ENCODE data around the gene TRIM7. TPM values are rescaled to one million over a fixed set of nuclear protein-coding genes. Genes with fewer than 3 reads are reported as not detected.
A peak's percentile ranks its signal among the peaks of the same experiment; 100 is the strongest.
"Not testable (repeated sequence)": the region's sequence is repeated elsewhere in the genome, so short reads cannot be mapped to it uniquely, and the experiment has no call there.

Gene TRIM7
- total RNA-seq, 1 experiment from 2014 or later, result 46.8 TPM

DNA sequence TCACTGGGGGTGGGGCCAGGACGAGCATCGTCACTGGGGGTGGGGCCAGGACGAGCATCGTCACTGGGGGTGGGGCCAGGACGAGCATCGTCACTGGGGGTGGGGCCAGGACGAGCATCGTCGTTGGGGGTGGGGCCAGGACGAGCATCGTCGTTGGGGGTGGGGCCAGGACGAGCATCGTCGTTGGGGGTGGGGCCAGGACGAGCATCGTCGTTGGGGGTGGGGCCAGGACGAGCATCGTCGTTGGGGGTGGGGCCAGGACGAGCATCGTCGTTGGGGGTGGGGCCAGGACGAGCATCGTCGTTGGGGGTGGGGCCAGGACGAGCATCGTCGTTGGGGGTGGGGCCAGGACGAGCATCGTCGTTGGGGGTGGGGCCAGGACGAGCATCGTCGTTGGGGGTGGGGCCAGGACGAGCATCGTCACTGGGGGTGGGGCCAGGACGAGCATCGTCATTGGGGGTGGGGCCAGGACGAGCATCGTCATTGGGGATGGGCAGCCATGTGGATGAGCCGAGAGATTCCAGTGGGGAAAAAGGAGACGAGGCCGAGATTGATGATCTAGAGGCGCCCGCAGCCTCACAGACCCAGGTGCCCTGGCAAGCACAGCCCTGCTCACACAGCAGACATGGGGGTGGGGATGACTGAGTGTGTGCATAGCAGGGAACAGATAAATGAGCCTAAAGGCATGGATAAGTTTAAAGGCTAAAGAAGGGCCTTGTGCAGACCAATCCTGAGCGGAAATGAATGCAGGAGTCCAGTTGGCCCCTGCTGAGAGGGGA is 44.1 kb downstream of the TRIM7 start:
- peak; percentile 80 for DNase-seq (ENCODE audit: extremely low read depth, low read depth)

DNA sequence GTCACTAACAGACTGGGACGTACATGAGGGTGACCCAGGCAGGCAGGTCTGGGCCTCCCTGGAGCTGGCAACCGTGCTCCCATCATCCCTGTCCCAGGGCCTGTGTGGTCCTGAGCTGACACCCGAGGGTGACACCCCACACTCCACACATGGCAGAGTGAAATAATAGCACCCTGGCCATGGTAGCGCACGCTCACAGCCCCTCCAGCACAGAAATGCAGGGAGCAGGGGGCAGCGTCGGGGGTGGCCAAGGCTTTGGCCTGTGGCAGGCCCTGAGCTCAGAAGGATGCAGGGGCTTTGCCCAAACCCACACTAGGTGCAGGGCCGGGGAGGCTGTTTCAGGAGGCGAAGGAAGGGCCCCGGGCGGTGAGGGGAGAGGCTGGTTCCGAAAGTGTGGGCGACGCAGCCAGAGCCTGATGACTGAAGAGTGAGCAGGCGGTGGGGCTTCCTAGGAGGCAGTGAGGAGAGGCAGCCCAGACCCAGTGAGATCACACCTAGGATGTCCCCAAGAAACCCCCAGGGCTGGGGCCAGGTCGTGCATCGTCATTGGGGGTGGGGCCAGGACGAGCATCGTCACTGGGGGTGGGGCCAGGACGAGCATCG is 44.7 kb downstream of the TRIM7 start:
- peak; percentile 54 for DNase-seq (ENCODE audit: extremely low read depth, low read depth)

DNA sequence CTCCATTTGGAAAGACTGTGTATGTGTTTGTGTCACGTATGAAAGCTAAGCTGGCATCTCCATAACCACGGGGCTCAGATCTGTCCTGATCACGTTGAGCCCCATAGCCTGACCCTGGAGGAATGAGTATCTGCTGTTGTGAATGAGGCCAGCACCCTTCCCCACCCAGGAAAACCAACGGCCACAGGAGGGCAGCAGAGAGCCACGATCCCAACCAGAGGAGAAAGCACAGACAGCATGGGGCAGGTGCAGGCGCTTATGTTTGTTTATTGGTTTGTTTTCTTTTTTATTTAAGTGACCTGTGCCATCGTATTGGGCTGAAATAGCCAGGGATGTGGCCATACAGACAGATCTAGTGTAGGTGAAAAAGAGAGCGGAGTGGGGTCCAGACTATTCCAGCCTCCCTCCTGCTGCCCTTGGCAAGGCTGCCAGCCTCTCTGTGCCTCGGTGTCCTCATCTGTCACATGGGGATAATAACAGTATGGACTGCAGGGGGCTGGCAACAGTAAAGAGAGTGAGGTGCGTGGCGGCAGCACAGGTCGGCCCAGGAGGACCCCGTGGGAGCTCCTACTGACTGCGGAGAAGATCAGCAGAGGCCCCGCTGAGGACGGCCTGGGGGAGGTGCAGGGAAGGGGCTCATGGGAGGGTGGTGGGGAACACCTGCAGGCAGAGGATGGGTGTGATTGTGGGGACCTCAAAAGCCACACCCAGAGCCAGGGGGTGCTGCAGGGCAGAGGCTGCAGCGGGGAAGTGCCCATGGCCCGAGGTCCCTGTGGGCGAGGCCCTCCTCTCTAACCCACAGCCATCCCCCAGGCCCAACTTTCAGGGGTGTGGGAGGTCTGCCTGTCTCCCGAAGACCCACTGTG is 45.5 kb downstream of the TRIM7 start:
- DNase-seq (ENCODE audit: extremely low read depth, low read depth), result peak; percentile 91

DNA sequence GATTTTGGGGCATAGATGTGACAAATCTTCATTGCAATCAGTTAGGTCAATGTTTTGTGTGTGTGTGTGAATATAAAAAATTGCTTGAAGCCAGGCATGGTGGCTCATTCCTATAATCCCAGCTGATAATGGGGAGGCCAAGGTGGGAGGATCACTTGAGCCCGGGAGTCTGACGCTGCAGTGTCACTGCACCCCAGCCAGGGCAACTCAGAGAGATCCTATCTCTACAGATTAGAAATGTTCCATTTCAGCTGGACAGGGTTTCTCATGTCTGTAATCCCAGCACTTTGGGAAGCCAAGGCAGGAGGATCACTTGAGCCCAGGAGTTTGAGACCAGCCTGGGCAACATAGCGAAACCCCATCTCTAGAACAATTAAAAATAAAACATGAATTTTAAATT is 46.1 kb downstream of the TRIM7 start:
- no peak for DNase-seq (ENCODE audit: extremely low read depth, low read depth)

DNA sequence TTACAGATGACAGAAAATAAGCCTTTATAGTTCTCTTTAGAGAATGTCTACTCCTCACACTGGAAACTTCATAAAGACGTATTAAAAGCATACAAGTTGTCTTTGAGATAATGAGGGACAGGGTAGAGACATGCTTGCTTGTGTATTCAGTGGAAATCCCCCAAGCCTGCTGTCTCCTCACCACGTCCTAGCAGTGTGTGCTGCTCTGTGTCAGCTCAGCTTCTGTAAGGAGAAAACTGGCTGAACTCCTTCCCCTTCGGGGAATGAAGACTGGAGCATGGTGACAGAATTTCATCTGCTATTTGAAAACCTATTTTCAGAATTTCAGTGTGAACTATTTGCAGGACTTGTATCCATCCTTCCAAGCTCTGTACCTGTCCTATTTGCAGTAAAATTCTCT is 48.2 kb downstream of the TRIM7 start:
- DNase-seq (ENCODE audit: extremely low read depth, low read depth), result no peak

DNA sequence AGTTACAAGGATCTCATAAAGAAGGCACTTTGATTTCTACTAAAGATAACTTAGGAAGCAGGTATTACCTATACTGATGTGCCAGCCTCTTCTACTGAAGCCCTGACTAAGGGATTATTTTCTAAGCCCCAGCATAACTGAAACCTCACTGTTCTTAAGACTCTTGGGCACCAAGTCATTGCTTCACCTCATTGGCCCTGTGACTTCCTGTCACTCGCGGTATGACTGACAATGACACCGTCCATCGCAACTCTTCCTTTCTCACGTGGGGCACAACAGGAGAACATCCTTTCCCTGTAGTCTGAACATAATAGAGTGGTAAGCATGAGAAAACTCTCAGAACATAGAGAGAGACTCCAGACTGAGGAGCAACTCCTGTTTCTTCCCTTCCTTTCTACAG is 51.2 kb downstream of the TRIM7 start:
- DNase-seq (ENCODE audit: extremely low read depth, low read depth), result no peak

DNA sequence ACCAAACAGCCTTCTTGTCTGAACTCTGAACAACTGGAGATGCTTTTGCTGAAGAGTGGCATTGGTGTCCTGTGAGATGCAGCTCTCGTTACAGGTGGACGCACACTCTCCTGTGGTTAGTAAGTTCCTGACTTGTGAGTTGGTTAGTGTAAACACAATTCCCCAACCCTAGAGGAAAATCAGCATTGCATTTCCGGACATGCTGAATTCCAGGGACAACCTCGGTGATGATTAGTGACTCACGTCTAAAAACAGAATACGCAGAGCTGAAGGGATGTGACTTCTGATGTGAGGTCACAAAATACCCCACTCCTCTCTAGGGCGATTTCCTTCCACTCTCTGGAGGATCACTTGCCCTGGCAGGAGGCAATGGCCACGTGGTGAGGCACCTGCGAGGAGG is 52.6 kb downstream of the TRIM7 start:
- no peak for DNase-seq (ENCODE audit: extremely low read depth, low read depth)

DNA sequence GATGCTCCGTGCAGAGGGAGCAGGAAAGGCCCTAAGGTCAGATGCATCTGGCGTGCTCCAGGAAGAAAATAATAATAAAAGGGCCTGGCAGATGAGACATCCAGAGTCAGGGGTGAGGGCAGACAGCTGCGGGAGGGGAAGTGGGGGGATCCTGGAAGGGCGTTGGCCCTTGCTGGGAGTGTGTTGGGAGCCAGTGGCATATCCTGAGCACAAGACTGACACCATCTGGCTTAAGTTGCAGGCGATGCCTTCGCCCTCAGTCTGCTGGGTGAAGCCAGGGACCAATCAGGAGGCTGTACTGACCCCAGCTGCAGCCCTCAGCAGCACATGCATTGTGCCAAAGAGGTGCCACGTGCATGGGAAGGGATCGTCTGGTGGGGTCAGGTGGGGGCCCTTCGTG is 53.9 kb downstream of the TRIM7 start:
- no peak for DNase-seq (ENCODE audit: extremely low read depth, low read depth)

DNA sequence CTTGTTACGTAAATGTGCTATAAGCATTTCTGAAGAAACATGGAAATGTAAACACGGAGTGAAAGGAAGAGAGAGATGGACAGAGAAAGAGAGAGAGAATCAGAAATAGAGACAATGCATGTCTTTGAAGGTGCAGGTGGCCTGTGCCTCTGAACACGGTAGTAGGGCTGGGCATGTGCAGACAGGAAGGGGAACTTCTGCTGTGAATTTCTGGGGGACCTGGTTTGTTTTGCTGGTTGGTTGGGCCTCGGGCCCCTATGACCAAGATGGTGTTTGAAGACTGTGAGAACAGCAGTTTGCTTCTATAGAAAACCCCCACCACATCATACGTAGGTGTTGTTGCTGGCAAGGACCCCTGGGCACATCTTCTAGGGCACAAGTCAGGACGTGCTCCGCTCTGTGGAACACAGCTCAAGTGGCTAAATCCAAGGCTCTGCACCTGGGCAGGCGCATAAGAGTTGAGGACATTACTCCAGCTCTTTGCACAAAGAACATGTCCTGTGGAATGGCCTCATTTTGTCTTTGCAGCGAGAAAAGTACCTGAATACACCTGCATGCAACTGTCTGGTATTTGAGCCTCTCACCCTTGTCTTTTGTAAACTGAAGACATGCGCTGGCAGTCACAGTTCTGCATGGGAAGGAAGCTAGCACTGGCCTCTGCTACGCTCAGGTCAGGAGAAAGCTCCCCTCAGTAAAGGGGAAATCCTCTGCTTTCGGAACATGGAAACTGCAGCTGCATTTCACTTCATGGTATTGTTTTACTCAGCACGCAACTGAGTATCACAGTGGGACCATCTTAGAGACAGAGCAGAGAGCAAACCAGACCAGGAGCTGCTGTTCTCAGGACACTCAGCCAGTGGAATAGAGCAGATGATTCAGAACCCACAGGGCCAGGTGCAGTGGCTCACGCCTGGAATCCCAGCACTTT is 54.9 kb downstream of the TRIM7 start:
- no peak for DNase-seq (ENCODE audit: extremely low read depth, low read depth)

DNA sequence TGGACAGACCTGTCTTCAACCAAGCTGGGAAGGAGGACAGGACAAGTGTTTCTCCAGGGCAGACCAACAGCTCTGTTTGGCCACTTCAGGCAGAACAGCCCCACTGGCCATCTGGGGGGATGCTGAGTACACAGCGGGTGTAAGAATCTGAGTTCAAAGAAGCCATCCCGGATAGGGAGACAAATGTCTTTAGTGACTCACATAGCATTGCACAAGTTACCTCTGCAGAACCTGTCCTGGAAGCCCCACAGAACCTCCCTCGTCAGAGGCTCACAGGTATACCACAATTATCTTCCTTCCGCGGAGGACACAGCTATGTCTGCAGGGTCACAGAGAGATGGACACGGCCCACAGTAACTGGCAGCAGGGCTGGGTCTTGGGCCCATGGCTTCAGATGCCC is 55.6 kb downstream of the TRIM7 start:
- DNase-seq (ENCODE audit: extremely low read depth, low read depth), result no peak

DNA sequence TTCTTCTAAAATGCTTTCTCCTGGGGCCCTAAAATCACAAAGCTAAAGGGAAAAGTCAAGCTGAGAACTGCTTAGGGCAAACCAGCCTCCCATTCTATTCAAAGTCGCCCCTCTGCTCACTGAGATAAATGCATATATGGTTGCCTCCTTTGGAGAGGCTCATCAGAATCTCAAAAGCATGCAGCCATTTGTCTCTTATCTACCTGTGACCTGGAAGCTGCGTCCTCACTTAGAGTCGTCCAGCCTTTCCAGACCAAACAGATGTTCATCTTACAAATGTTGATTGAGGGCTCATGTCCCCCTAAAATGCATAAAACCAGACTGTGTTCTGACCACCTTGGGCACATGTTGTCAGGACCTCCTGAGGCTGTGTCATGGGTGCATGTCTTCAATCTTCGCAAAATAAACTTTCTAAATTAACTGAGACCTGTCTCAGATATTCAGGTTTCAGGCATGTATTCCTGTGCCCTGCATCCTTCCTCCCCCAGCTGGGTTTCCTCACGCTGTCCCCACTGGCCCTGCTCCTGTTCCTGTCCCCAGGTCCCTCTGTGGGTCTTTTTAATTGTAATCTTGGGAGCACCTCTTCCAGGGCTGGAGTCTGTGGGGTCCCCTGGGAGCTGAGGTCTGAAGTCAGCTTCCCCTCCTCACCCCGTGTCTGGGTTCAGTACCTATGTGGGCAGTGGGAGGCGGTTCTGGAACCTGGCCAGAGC is 57.9 kb downstream of the TRIM7 start, which contains the start of gene OR2V2:
Gene OR2V2, plus strand, starts transcription at position 660 of the 710 bp plus-strand sequence. CDS start 7,357 bp downstream, outside the sequence.
- DNase-seq (ENCODE audit: extremely low read depth, low read depth), result not testable (repeated sequence)

DNA sequence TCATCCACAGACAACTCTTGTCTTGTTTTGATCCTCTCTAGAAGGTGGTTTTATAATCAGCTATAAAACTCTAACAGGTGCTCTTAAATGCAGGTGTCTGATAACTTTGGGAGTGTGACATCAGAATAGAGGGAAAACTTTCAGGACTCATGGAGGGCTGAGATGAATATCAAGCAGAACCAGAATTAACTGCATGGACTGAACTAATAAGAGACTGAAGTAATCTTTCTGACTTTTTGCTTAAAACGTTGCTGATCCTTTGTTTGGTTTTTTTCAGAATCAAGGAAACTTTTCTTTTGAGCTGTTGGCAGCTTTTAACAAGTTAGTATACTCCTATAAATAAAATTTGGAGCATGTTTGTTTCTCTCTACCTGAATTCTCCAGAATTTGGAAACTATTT is 59.9 kb downstream of the TRIM7 start:
- DNase-seq (ENCODE audit: extremely low read depth, low read depth), result no peak

Small RNAs within 50 kb of the gene (small RNA-seq; reads per million reads assigned to genes)
- 0 reads per million in 2 experiments for gene MIR4638
- gene SNORD95, result 0 reads per million in 2 experiments
- 0 reads per million in 2 experiments for gene SNORD96A

Other genes starting within 250 kb of the TRIM7 start
- not detected in 2 replicates for gene BTNL3, start 216.3 kb downstream of the TRIM7 start, total RNA-seq (2014; rRNA removed; shearing (Covaris generic))
- gene BTNL9, start 164.9 kb downstream of the TRIM7 start, total RNA-seq (2014; rRNA removed; shearing (Covaris generic)), result 1.0 TPM in 2 replicates
- not detected in 2 replicates for gene OR2V1, start 74.0 kb downstream of the TRIM7 start, total RNA-seq (2014; rRNA removed; shearing (Covaris generic))
- gene OR2V2, start 57.6 kb downstream of the TRIM7 start, total RNA-seq (2014; rRNA removed; shearing (Covaris generic)), result not detected in 2 replicates
- 25.7 and 32.2 TPM in 2 replicates for gene TRIM41, start 18.1 kb upstream of the TRIM7 start, total RNA-seq (2014; rRNA removed; shearing (Covaris generic))
- gene RACK1, start 38.7 kb upstream of the TRIM7 start, total RNA-seq (2014; rRNA removed; shearing (Covaris generic)), result 6,972 and 7,071 TPM in 2 replicates
- 10.2 and 10.6 TPM in 2 replicates for gene TRIM52, start 55.9 kb upstream of the TRIM7 start, total RNA-seq (2014; rRNA removed; shearing (Covaris generic))
- not detected in 2 replicates for gene OR4F3, start 162.1 kb upstream of the TRIM7 start, total RNA-seq (2014; rRNA removed; shearing (Covaris generic))

All from NCI-H460 (cell line).